Erythroblast (primary cell): ENCODE measurements around the gene IGFALS.

Experiments used
- GATA1 ChIP-seq: IDR thresholded peaks from 2 replicates; pipeline ENCODE4 v1.6.1; 2011; ENCODE audit warnings: low read depth, mild to moderate bottlenecking, control low read depth, low read length, moderate library complexity
- POLR2A ChIP-seq: IDR thresholded peaks from 2 replicates; pipeline ENCODE4 v1.6.1; 2011; ENCODE audit warnings: mild to moderate bottlenecking, low read length

DNA sequence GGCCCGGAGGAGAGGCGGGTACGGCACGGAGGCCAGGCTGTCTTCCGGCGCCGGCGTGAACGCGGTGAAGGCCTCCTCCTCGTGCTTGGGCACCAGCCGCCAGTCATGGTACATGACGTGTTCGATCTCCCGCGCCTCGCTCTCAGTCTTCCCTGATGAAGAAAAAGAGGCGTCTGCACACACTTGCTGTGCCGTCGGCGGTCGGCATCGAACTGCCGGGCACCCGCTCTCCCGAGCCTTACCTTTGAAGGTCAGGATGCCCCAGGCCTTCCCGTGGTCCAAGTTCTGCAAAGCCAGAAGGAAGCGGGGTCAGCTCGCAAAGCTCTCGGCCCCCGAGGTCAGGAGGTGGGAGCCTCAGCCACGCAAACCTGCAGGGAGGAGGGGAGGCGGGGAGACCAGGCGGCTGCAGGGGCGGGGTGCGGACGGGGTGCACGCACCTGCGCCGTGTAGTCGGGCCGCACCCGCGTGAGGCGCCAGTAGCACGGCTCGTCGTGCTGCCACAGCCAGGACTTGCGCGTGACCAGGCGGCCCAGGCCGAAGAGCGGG lies 21.1 kb downstream of the IGFALS start, which contains the start of gene EME2:
- TF ChIP-seq POLR2A (no peak), GATA1 (no peak)
